ENCODE results near the gene IL20RA. TPM values are rescaled to one million over a fixed set of nuclear protein-coding genes. Genes with fewer than 3 reads are reported as not detected.

IL20RA gene
- total and polyA plus RNA-seq, 2 of the 13 experiments (the other 11 are each of a cell fraction or from before 2014, with no cell fraction given), result not detected

- TF ChIP-seq, protein P1, sequence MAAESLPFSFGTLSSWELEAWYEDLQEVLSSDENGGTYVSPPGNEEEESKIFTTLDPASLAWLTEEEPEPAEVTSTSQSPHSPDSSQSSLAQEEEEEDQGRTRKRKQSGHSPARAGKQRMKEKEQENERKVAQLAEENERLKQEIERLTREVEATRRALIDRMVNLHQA (CRISPR knock-in tag; IDR thresholded peaks at IDR 0.05), result no peak
- TF ChIP-seq, protein P2, sequence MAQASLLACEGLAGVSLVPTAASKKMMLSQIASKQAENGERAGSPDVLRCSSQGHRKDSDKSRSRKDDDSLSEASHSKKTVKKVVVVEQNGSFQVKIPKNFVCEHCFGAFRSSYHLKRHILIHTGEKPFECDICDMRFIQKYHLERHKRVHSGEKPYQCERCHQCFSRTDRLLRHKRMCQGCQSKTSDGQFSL (CRISPR knock-in tag; IDR thresholded peaks at IDR 0.05), result no peak
- TF ChIP-seq, protein P3, sequence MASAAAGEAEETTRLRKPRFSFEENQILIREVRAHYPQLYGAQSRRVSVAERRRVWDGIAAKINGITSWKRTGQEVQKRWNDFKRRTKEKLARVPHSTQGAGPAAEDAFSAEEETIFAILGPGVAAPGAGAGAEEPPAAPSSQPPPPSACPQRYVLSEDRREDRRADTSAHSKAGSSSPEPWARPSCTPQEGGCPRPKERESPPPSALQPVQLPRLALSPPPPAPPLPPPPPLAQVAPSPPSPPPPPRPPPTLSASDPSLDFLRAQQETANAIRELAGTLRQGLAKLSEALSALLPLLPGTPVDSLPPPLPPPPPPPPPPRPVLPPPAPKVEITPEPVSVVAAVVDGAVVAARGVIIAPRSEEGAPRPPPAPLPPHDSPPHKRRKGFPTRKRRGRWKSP (CRISPR knock-in tag; IDR thresholded peaks at IDR 0.05), result no peak
- 0 out of 2 replicates have a peak, but pooled peaks have one; percentile 33 for TF ChIP-seq TBX2 (CRISPR knock-in tag; IDR thresholded peaks at IDR 0.05; ENCODE audit: borderline replicate concordance)
- no peak for TF ChIP-seq ZNF614 (CRISPR knock-in tag; IDR thresholded peaks at IDR 0.05; ENCODE audit: borderline replicate concordance)
- TF ChIP-seq GATAD1 (CRISPR knock-in tag; IDR thresholded peaks at IDR 0.05), result no peak
- no peak for TF ChIP-seq SIN3A (IDR thresholded peaks at IDR 0.05; ENCODE audit: borderline replicate concordance, low read depth, low read length)
- no peak for TF ChIP-seq ZNF615 (CRISPR knock-in tag; IDR thresholded peaks at IDR 0.05; ENCODE audit: borderline replicate concordance)
- no peak for TF ChIP-seq ZNF354B (CRISPR knock-in tag; IDR thresholded peaks at IDR 0.05)
- TF ChIP-seq SOX5 (CRISPR knock-in tag; IDR thresholded peaks at IDR 0.05; ENCODE audit: borderline replicate concordance), result peak; percentile 53; the same call in 1 of the 2 replicates
- TF ChIP-seq KAT7 (CRISPR knock-in tag; IDR thresholded peaks at IDR 0.05; ENCODE audit: borderline replicate concordance), result no peak
- TF ChIP-seq TCF7L2 (IDR thresholded peaks at IDR 0.05; ENCODE audit: low read depth, low read length), result no peak
- no peak for TF ChIP-seq TEAD3 (CRISPR knock-in tag; optimal IDR thresholded peaks at IDR 0.05; ENCODE audit: borderline replicate concordance)
- no peak for TF ChIP-seq CREM (IDR thresholded peaks at IDR 0.05)
- no peak for TF ChIP-seq CREM (CRISPR knock-in tag; IDR thresholded peaks at IDR 0.05)
- TF ChIP-seq FOXK1 (CRISPR knock-in tag; IDR thresholded peaks at IDR 0.05; ENCODE audit: borderline replicate concordance, low read depth), result no peak
- no peak for TF ChIP-seq RAD51 (IDR thresholded peaks at IDR 0.05; ENCODE audit: borderline replicate concordance)
- TF ChIP-seq CCDC6 (CRISPR knock-in tag; IDR thresholded peaks at IDR 0.05), result no peak
- TF ChIP-seq, protein P4, sequence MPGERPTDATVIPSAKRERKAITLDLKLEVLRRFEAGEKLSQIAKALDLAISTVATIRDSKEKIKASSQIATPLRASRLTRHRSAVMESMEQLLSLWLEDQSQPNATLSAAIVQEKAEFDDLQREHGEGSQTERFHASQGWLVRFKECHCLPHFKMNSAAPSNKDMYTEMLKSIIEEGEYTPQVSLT (CRISPR knock-in tag; IDR thresholded peaks at IDR 0.05; ENCODE audit: borderline replicate concordance, low read depth), result no peak
- TF ChIP-seq, protein P5, sequence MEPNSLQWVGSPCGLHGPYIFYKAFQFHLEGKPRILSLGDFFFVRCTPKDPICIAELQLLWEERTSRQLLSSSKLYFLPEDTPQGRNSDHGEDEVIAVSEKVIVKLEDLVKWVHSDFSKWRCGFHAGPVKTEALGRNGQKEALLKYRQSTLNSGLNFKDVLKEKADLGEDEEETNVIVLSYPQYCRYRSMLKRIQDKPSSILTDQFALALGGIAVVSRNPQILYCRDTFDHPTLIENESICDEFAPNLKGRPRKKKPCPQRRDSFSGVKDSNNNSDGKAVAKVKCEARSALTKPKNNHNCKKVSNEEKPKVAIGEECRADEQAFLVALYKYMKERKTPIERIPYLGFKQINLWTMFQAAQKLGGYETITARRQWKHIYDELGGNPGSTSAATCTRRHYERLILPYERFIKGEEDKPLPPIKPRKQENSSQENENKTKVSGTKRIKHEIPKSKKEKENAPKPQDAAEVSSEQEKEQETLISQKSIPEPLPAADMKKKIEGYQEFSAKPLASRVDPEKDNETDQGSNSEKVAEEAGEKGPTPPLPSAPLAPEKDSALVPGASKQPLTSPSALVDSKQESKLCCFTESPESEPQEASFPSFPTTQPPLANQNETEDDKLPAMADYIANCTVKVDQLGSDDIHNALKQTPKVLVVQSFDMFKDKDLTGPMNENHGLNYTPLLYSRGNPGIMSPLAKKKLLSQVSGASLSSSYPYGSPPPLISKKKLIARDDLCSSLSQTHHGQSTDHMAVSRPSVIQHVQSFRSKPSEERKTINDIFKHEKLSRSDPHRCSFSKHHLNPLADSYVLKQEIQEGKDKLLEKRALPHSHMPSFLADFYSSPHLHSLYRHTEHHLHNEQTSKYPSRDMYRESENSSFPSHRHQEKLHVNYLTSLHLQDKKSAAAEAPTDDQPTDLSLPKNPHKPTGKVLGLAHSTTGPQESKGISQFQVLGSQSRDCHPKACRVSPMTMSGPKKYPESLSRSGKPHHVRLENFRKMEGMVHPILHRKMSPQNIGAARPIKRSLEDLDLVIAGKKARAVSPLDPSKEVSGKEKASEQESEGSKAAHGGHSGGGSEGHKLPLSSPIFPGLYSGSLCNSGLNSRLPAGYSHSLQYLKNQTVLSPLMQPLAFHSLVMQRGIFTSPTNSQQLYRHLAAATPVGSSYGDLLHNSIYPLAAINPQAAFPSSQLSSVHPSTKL (CRISPR knock-in tag; IDR thresholded peaks at IDR 0.05), result peak; percentile 51; the same call in 1 of the 2 replicates
- TF ChIP-seq ZNF30 (CRISPR knock-in tag; IDR thresholded peaks at IDR 0.05), result no peak
- 0 out of 4 replicates have a peak, but pooled peaks of 1 of the 2 experiments have one; percentile 31 for TF ChIP-seq EP300 (IDR thresholded peaks at IDR 0.05; ENCODE audit: low read depth in 2 of 2, low read length in 2 of 2)
- no peak for TF ChIP-seq EP300 (CRISPR knock-in tag; IDR thresholded peaks at IDR 0.05; ENCODE audit: borderline replicate concordance)
- no peak for TF ChIP-seq ZNF546 (CRISPR knock-in tag; conservative IDR thresholded peaks at IDR 0.05)
- TF ChIP-seq, protein P6, sequence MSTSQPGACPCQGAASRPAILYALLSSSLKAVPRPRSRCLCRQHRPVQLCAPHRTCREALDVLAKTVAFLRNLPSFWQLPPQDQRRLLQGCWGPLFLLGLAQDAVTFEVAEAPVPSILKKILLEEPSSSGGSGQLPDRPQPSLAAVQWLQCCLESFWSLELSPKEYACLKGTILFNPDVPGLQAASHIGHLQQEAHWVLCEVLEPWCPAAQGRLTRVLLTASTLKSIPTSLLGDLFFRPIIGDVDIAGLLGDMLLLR (CRISPR knock-in tag; IDR thresholded peaks at IDR 0.05), result no peak
- TF ChIP-seq ZMYM4 (CRISPR knock-in tag; IDR thresholded peaks at IDR 0.05), result no peak
- TF ChIP-seq PAX8 (CRISPR knock-in tag; IDR thresholded peaks at IDR 0.05; ENCODE audit: borderline replicate concordance), result no peak
Measured at GRCh38 chr6:136994782-136995181, 50.0 kb downstream of the IL20RA start (continued).
